K562 (cell line): Measurements from ENCODE around the gene CD248. TPM values are rescaled to one million over a fixed set of nuclear protein-coding genes. Genes with fewer than 3 reads are reported as not detected.

Source experiments
- ATF1 ChIP-seq, 2 experiments: fragments of 450-650 bp in 1 of 2; IDR thresholded peaks; 2 replicates each; pipeline ENCODE4 v1.6.1; 2016; ENCODE audit warnings: missing compliant biosample characterization in 1 of 2, missing genetic modification characterization in 1 of 2
- BRCA1 ChIP-seq, 2 experiments: fragments of 450-650 bp in 1 of 2; sonication (generic) in 1 of 2; formaldehyde crosslinking in 1 of 2; IDR thresholded peaks; 2 replicates each; pipeline versions ENCODE4 v1.5.0 to v1.6.1; 2017 to 2020; ENCODE audit warnings: mild to moderate bottlenecking in 1 of 2, missing genetic modification reagents in 1 of 2
- CAMTA2 ChIP-seq: fragments of 250-450 bp; sonication (Bioruptor Pico); conservative IDR thresholded peaks from 2 replicates; pipeline ENCODE4 v1.5.1; 2022
- CREB1 ChIP-seq, 2 experiments: sonication (generic) in 1 of 2; formaldehyde crosslinking in 1 of 2; IDR thresholded peaks; 2 replicates each; pipeline versions ENCODE4 v1.6.1 to v1.8.0; 2012 to 2022; ENCODE audit warnings: inconsistent platforms in 1 of 2, mild to moderate bottlenecking in 1 of 2, missing genetic modification reagents in 1 of 2, moderate library complexity in 1 of 2
- CTBP1 ChIP-seq: fragments of 450-650 bp; IDR thresholded peaks from 2 replicates; pipeline ENCODE4 v1.6.1; 2016; ENCODE audit warnings: borderline replicate concordance
- CUX1 ChIP-seq: fragments of 200-800 bp; sonication (Bioruptor generic); IDR thresholded peaks from 2 replicates; pipeline ENCODE4 v1.6.1; 2016; ENCODE audit warnings: missing genetic modification characterization, missing compliant biosample characterization
- CXXC5 ChIP-seq: fragments of 250-450 bp; sonication (Bioruptor Pico); IDR thresholded peaks from 2 replicates; pipeline ENCODE4 v1.8.0; 2022; ENCODE audit warnings: inconsistent platforms, mild to moderate bottlenecking, moderate library complexity
- FOXP1 ChIP-seq: sonication (generic); formaldehyde crosslinking; IDR thresholded peaks from 2 replicates; pipeline ENCODE4 v1.8.0; 2022; ENCODE audit warnings: mild to moderate bottlenecking, missing genetic modification reagents
- GABPB1 ChIP-seq: sonication (generic); formaldehyde crosslinking; IDR thresholded peaks from 2 replicates; pipeline ENCODE4 v1.8.0; 2022; ENCODE audit warnings: mild to moderate bottlenecking, missing genetic modification reagents
- NBN ChIP-seq: fragments of 450-650 bp; IDR thresholded peaks from 2 replicates; pipeline ENCODE4 v1.6.1; 2016; ENCODE audit warnings: low read depth, mild to moderate bottlenecking
- NFIC ChIP-seq: fragments of 450-650 bp; IDR thresholded peaks from 2 replicates; pipeline ENCODE4 v1.6.1; 2017; ENCODE audit warnings: mild to moderate bottlenecking, inconsistent platforms
- POLR2G ChIP-seq: fragments of 200-400 bp; formaldehyde crosslinking; IDR thresholded peaks from 2 replicates; pipeline ENCODE4 v1.6.1; 2017; ENCODE audit warnings: low read depth, mild to moderate bottlenecking, antibody characterized with exemption, low read length, moderate library complexity
- RB1 ChIP-seq: fragments of 450-650 bp; IDR thresholded peaks from 2 replicates; pipeline ENCODE4 v1.6.1; 2017; ENCODE audit warnings: low read depth, mild to moderate bottlenecking
- RBBP5 ChIP-seq: fragments of 200-600 bp; sonication (generic); IDR thresholded peaks from 2 replicates; pipeline ENCODE4 v1.6.1; 2012; ENCODE audit warnings: borderline replicate concordance, mild to moderate bottlenecking, low read length, control low read depth, inconsistent platforms; ENCODE audit not compliant: insufficient read depth, poor library complexity, severe bottlenecking
- RFX1 ChIP-seq: fragments of 450-650 bp; IDR thresholded peaks from 2 replicates; pipeline ENCODE4 v1.6.1; 2016; ENCODE audit warnings: mild to moderate bottlenecking, moderate library complexity
- SREBF2 ChIP-seq: sonication (generic); formaldehyde crosslinking; IDR thresholded peaks from 2 replicates; pipeline ENCODE4 v1.4.0; 2020; ENCODE audit warnings: mild to moderate bottlenecking, missing genetic modification reagents
- SRF ChIP-seq, 2 experiments: fragments of 250-450, 450-650 bp in 1 of 2; sonication (Bioruptor Pico) in 1 of 2; sonication (generic) in 1 of 2; formaldehyde crosslinking; IDR thresholded peaks; 2 replicates each; pipeline versions ENCODE4 v1.5.0 to v1.5.1; 2020 to 2022; ENCODE audit warnings: mild to moderate bottlenecking in 1 of 2, missing genetic modification reagents in 1 of 2
- ZFPM2 ChIP-seq: fragments of 250-450 bp; sonication (Bioruptor Pico); IDR thresholded peaks from 2 replicates; pipeline ENCODE4 v1.5.1; 2022; ENCODE audit warnings: mild to moderate bottlenecking
- ZNF165 ChIP-seq: fragments of 250-450 bp; sonication (Bioruptor Pico); IDR thresholded peaks from 2 replicates; pipeline ENCODE4 v1.4.0; 2020; ENCODE audit warnings: borderline replicate concordance
- ZNF431 ChIP-seq: sonication (generic); formaldehyde crosslinking; IDR thresholded peaks from 2 replicates; pipeline ENCODE4 v1.8.0; 2022; ENCODE audit warnings: mild to moderate bottlenecking, missing genetic modification reagents
- ZNF639 ChIP-seq, 2 experiments: fragments of 200-800 bp in 1 of 2; sonication (Bioruptor generic) in 1 of 2; sonication (generic) in 1 of 2; formaldehyde crosslinking in 1 of 2; IDR thresholded peaks in 1 of 2; conservative IDR thresholded peaks in 1 of 2; 2 replicates each; pipeline versions ENCODE4 v1.5.0 to v1.6.1; 2016 to 2020; ENCODE audit warnings: missing compliant biosample characterization in 1 of 2, missing genetic modification characterization in 1 of 2, missing genetic modification reagents in 1 of 2
- polyA plus RNA-seq, 8 experiments: library from polyadenylated mRNA; depleted of rRNA in 4 of 8; stranded (reverse) in 5 of 8; unstranded in 3 of 8; fragments of >200 nt; fragmentation: Nextera tagmentation in 2 of 8; fragmentation: Illumina TruSeq in 1 of 8; extraction: Ambion mirVana in 2 of 8; extraction: Trizol in 1 of 8; gene quantifications; 2 replicates each; pipeline versions ENCODE4 v1.2.1 to v1.2.3, GENCODE V29; 2011 to 2014; ENCODE audit warnings: inconsistent platforms in 1 of 8, missing spikeins in 1 of 8
- total RNA-seq, 7 experiments: library from RNA; depleted of rRNA in 6 of 7; stranded (reverse); fragments of >200 nt in 6 of 7; fragmentation: Illumina TruSeq in 2 of 7; extraction: Trizol in 2 of 7; gene quantifications; 2 replicates each; pipeline versions ENCODE4 v1.2.1 to v1.2.3, GENCODE V29; 2011 to 2021; ENCODE audit warnings: low replicate concordance in 1 of 7

The CD248 gene
- total and polyA plus RNA-seq, 9 of the 15 experiments (the other 6 are each of a cell fraction or from before 2014, with no cell fraction given): 0.09 TPM; not detected in 8

GRCh38 chr11:66344550-66345315 lies 27.9 kb upstream of the CD248 start, which contains the start of gene BRMS1 (continued):
- TF ChIP-seq CUX1 (CRISPR knock-in tag) (no peak), ATF1 (CRISPR knock-in tag; IDR thresholded peaks at IDR 0.05) (peak; percentile 95), ATF1 (tag; IDR thresholded peaks at IDR 0.05) (peak; percentile 99), CXXC5 (CRISPR knock-in tag) (peak; percentile 61), RB1 (peak; percentile 61; the same call in 1 of the 2 replicates), ZNF431 (CRISPR knock-in tag) (0 out of 2 replicates have a peak, but pooled peaks have one; percentile 24), BRCA1 (IDR thresholded peaks at IDR 0.05) (no peak), BRCA1 (CRISPR knock-in tag; IDR thresholded peaks at IDR 0.05) (no peak), NFIC (0 out of 2 replicates have a peak, but pooled peaks have one; percentile 8), GABPB1 (peak; percentile 78), ZFPM2 (CRISPR knock-in tag) (no peak), POLR2G (peak; percentile 96), FOXP1 (peak; percentile 32; the same call in 1 of the 2 replicates), CREB1 (IDR thresholded peaks at IDR 0.05) (peak; percentile 98), CREB1 (CRISPR knock-in tag; IDR thresholded peaks at IDR 0.05) (peak; percentile 99), NBN (0 out of 2 replicates have a peak, but pooled peaks have one; percentile 66), RBBP5 (peak; percentile 99), RFX1 (peak; percentile 96), SRF (CRISPR knock-in tag; IDR thresholded peaks at IDR 0.05) (peak in 1 of 2 experiments; percentile 86; a peak in 2 of 4 replicates), CTBP1 (peak; percentile 87), ZNF639 (CRISPR knock-in tag; conservative IDR thresholded peaks at IDR 0.05 in 1 of 2, IDR thresholded peaks at IDR 0.05 in 1 of 2) (peak in 1 of 2 experiments; percentile 98; a peak in 2 of 4 replicates), ZNF165 (no peak), SREBF2 (CRISPR knock-in tag) (0 out of 2 replicates have a peak, but pooled peaks have one; percentile 71), CAMTA2 (CRISPR knock-in tag) (no peak)
